GM12878 (cell line): ENCODE data around the gene HOPX. TPM values are rescaled to one million over a fixed set of nuclear protein-coding genes. Genes with fewer than 3 reads are reported as not detected.

ENCODE experiments used
- ATAC-seq: fragments of 200-7000 bp; cut with Tn5 transposase; 3 replicates; pipeline ENCODE4 v1.9.1; 2020; ENCODE audit warnings: mild to moderate bottlenecking, moderate library complexity
- BruUV-seq: library from RNA; stranded (reverse); fragments of 400-500 nt; replicated peaks from 2 replicates; lab custom pipeline; 2021; lab: Mats Ljungman, UMichigan
- CTCF ChIA-PET: fragments of 300-600 bp; sonication (Branson Sonifier 250); formaldehyde crosslinking; extraction: SDS; loops from one replicate; lab custom pipeline; 2021; ENCODE audit warnings: inconsistent platforms; lab: Yijun Ruan, JAX
- POLR2A ChIA-PET: fragments of 350-600 bp; formaldehyde crosslinking; extraction: SDS; loops from one replicate; lab custom pipeline; 2021; ENCODE audit warnings: inconsistent platforms; lab: Charles Lee
- RAD21 ChIA-PET: fragments of 300-600 bp; sonication (Branson Sonifier 250); formaldehyde crosslinking; loops from one replicate; lab custom pipeline; 2023; ENCODE audit warnings: antibody characterized with exemption; ENCODE audit not compliant: unreplicated experiment; lab: Charles Lee
- SMC1A ChIA-PET: fragments of 300-600 bp; sonication (Branson Sonifier 250); formaldehyde crosslinking; loops from one replicate; lab custom pipeline; 2023; ENCODE audit not compliant: unreplicated experiment, uncharacterized antibody; lab: Charles Lee
- DNase-seq: peaks from one replicate; pipeline ENCODE4 v3.0.0-alpha.2; 2011; ENCODE audit warnings: low read depth, low spot score
- FAIRE-seq: peaks from 3 replicates; lab custom pipeline; 2011; peaks lifted over from hg19 to GRCh38; lab: Jason Lieb, UNC
- H2AFZ ChIP-seq: 2 replicates; pipeline ENCODE4 v1.6.0; 2011; ENCODE audit warnings: low read depth, low read length, control low read depth; ENCODE audit not compliant: control insufficient read depth
- H3K27ac ChIP-seq: 2 replicates; pipeline ENCODE4 v1.5.1; 2011; ENCODE audit warnings: control low read depth; ENCODE audit not compliant: control insufficient read depth, insufficient read depth
- H3K27me3 ChIP-seq, 2 experiments: replicated peaks in 1 of 2; 2 replicates each; pipeline versions ENCODE4 v1.6.0 to v1.6.1; 2011; ENCODE audit warnings: low read length in 1 of 2; ENCODE audit not compliant: control insufficient read depth in 2 of 2, insufficient read depth in 2 of 2
- H3K36me3 ChIP-seq, 2 experiments: 2 replicates each; pipeline ENCODE4 v1.5.1; 2011; ENCODE audit warnings: low read length in 1 of 2; ENCODE audit not compliant: control insufficient read depth in 2 of 2, insufficient read depth in 2 of 2
- H3K4me1 ChIP-seq: 2 replicates; pipeline ENCODE4 v1.6.1; 2011; ENCODE audit warnings: mild to moderate bottlenecking, low read length, moderate library complexity, mixed read lengths; ENCODE audit not compliant: control insufficient read depth, insufficient read depth
- H3K4me2 ChIP-seq: 2 replicates; pipeline ENCODE4 v1.6.0; 2011; ENCODE audit warnings: control low read depth; ENCODE audit not compliant: control insufficient read depth, insufficient read depth
- H3K4me3 ChIP-seq: fragments of 200-600 bp; sonication (generic); 2 replicates; pipeline ENCODE4 v1.5.1; 2016
- H3K79me2 ChIP-seq: 2 replicates; pipeline ENCODE4 v1.6.0; 2011; ENCODE audit warnings: low read length; ENCODE audit not compliant: control insufficient read depth, insufficient read depth
- H3K9ac ChIP-seq: 2 replicates; pipeline ENCODE4 v1.8.0; 2011; ENCODE audit warnings: low read length, control low read depth, mixed read lengths; ENCODE audit not compliant: control insufficient read depth, insufficient read depth
- H3K9me3 ChIP-seq: replicated peaks from 3 replicates; pipeline ENCODE4 v1.5.1; 2011; ENCODE audit warnings: mild to moderate bottlenecking, low read length; ENCODE audit not compliant: control insufficient read depth, insufficient read depth
- H4K20me1 ChIP-seq: 2 replicates; pipeline ENCODE4 v1.6.0; 2011; ENCODE audit not compliant: control insufficient read depth, insufficient read depth
- MEF2A ChIP-seq: IDR thresholded peaks from 2 replicates; pipeline ENCODE4 v1.6.1; 2011; ENCODE audit warnings: low read depth, mild to moderate bottlenecking, low read length, moderate library complexity; ENCODE audit not compliant: insufficient read depth
- MTA2 ChIP-seq: fragments of 450-650 bp; IDR thresholded peaks from 2 replicates; pipeline ENCODE4 v1.6.1; 2016; ENCODE audit warnings: low read depth, mild to moderate bottlenecking, moderate library complexity
- MYC ChIP-seq: IDR thresholded peaks from 2 replicates; pipeline ENCODE4 v1.6.1; 2011; ENCODE audit warnings: mild to moderate bottlenecking, low read length, moderate library complexity, inconsistent platforms; ENCODE audit not compliant: insufficient read depth, insufficient replicate concordance, insufficient read length, severe bottlenecking
- RAD21 ChIP-seq: IDR thresholded peaks from 2 replicates; pipeline ENCODE4 v1.6.1; 2011; ENCODE audit warnings: mild to moderate bottlenecking, low read depth, low read length, moderate library complexity; ENCODE audit not compliant: insufficient read depth
- ZNF622 ChIP-seq: fragments of 450-650 bp; IDR thresholded peaks from 2 replicates; pipeline ENCODE4 v1.6.1; 2017; ENCODE audit warnings: mild to moderate bottlenecking, inconsistent platforms
- WGBS: methylation state at CpG from one replicate; pipeline ENCODE4 v1.1.6; 2016; ENCODE audit warnings: low lambda C conversion rate; ENCODE audit not compliant: insufficient replicate concordance, insufficient coverage; ENCODE audit errors: missing lambda C conversion rate; 5-methylcytosine and 5-hydroxymethylcytosine counted together
- in situ Hi-C: fragments of 300-500 bp; cut with MboI; formaldehyde crosslinking; loops from 9 replicates; pipeline ENCODE4 v1.14.3; 2018; ENCODE audit warnings: mixed read lengths
- intact Hi-C: fragments of 100-400 bp; cut with micrococcal nuclease; formaldehyde crosslinking; loops from one replicate; pipeline ENCODE4 v1.14.2; 2022; ENCODE audit not compliant: unreplicated experiment
- polyA plus RNA-seq, 11 experiments: library from polyadenylated mRNA; depleted of rRNA in 4 of 11; unstranded in 6 of 11; stranded (reverse) in 5 of 11; fragments of >200 nt; fragmentation: Nextera tagmentation in 4 of 11; fragmentation: Illumina TruSeq in 1 of 11; extraction: Ambion mirVana in 4 of 11; extraction: Trizol in 1 of 11; gene quantifications; 1 replicate in 1 of 11; 2 replicates in 10 of 11; pipeline versions ENCODE4 v1.2.1 to v1.2.3, GENCODE V29; 2011 to 2016; ENCODE audit warnings: inconsistent platforms in 2 of 11, missing spikeins in 2 of 11, low read depth in 1 of 11
- total RNA-seq, 4 experiments: library from RNA; depleted of rRNA in 3 of 4; stranded (reverse); fragments of >200 nt in 3 of 4; fragmentation: Illumina TruSeq in 1 of 4; extraction: Trizol in 1 of 4; gene quantifications; 2 replicates each; pipeline versions ENCODE4 v1.2.1 to v1.2.3, GENCODE V29; 2013 to 2021
- TF ChIP-seq, protein P1 (sequence below): fragments of 450-650 bp; IDR thresholded peaks from 2 replicates; pipeline ENCODE4 v1.6.1; 2018; ENCODE audit warnings: mild to moderate bottlenecking, low read depth, moderate library complexity; ENCODE audit not compliant: partially characterized antibody
- TF ChIP-seq, protein P2 (sequence below): fragments of 450-650 bp; formaldehyde crosslinking; IDR thresholded peaks from 2 replicates; pipeline ENCODE4 v1.4.0; 2022; ENCODE audit warnings: mild to moderate bottlenecking, moderate library complexity

The HOPX gene
- total and polyA plus RNA-seq, 10 of the 15 experiments (the other 5 are each of a cell fraction or from before 2014, with no cell fraction given) = 0.11 to 0.40 (median 0.23) TPM; not detected in 4

GRCh38 chr4:56708146-56708545 lies 27.1 kb upstream of the HOPX start:
- in situ Hi-C loops (no loop called here), intact Hi-C loops (no loop called here)
- CTCF ChIA-PET = no interaction called here
- no peak for ATAC-seq
- Histone ChIP-seq H3K79me2 (no peaks in the 10 kb centered on the region), H3K4me3 (no peak overlapping the region), H3K36me3 (no peaks in the 10 kb centered on the region), H3K27me3 (no peaks in the 10 kb centered on the region; a peak in 3 of 4 replicates), H3K4me1 (no peaks in the 10 kb centered on the region), H4K20me1 (no peaks in the 10 kb centered on the region), H3K9me3 (no peaks in the 10 kb centered on the region; the same call in 2 of the 3 replicates), H2AFZ (no peak overlapping the region), H3K27ac (no peak overlapping the region), H3K9ac (no peak overlapping the region), H3K4me2 (no peak overlapping the region)
- TF ChIP-seq MTA2 (no peak), MEF2A (no peak), ZNF622 (no peak), MYC (no peak)
- TF ChIP-seq, protein P1, sequence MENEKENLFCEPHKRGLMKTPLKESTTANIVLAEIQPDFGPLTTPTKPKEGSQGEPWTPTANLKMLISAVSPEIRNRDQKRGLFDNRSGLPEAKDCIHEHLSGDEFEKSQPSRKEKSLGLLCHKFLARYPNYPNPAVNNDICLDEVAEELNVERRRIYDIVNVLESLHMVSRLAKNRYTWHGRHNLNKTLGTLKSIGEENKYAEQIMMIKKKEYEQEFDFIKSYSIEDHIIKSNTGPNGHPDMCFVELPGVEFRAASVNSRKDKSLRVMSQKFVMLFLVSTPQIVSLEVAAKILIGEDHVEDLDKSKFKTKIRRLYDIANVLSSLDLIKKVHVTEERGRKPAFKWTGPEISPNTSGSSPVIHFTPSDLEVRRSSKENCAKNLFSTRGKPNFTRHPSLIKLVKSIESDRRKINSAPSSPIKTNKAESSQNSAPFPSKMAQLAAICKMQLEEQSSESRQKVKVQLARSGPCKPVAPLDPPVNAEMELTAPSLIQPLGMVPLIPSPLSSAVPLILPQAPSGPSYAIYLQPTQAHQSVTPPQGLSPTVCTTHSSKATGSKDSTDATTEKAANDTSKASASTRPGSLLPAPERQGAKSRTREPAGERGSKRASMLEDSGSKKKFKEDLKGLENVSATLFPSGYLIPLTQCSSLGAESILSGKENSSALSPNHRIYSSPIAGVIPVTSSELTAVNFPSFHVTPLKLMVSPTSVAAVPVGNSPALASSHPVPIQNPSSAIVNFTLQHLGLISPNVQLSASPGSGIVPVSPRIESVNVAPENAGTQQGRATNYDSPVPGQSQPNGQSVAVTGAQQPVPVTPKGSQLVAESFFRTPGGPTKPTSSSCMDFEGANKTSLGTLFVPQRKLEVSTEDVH = no peak
- no peak for DNase-seq
- no TSS peak for BruUV-seq
- POLR2A ChIA-PET = no interaction called here
- SMC1A ChIA-PET = no interaction called here
- no peak for FAIRE-seq
- RAD21 ChIA-PET = no interaction called here
- 74% methylated on average over 1 of the region's 1 CpG for WGBS

DNA sequence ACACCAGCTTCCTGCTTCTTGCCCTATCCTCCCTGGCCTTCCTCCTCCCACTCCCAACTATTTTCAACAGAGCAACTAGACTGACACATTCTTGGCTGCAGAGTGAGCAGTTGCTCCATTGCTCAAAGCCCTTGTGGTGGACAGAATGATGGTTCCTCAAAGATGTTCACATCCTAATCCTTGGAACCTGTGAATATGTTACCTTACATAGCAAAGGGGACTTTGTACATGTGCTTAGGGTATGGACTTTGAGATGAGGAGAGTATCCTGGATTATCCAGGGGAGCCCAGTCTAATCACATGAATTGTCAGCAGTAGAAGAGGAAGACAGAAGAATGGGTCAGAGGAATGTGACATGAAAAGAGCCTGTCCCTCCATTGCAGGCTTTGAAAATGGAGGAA lies 24.9 kb upstream of the HOPX start:
- H3K27ac ChIP-seq = no peak overlapping the region
- no peaks in the 10 kb centered on the region for H3K79me2 ChIP-seq
- BruUV-seq = no TSS peak
- FAIRE-seq (no peak), ATAC-seq (no peak), DNase-seq (no peak)
- in situ Hi-C loops = no loop called here
- no peak overlapping the region for H3K4me2 ChIP-seq
- no peak overlapping the region for H3K9ac ChIP-seq
- POLR2A ChIA-PET = no interaction called here
- intact Hi-C loops = no loop called here
- CTCF ChIA-PET = no interaction called here
- H3K36me3 ChIP-seq = no peaks in the 10 kb centered on the region
- H4K20me1 ChIP-seq = no peaks in the 10 kb centered on the region
- RAD21 ChIA-PET = no interaction called here
- H3K27me3 ChIP-seq = no peaks in the 10 kb centered on the region; a peak in 3 of 4 replicates
- H3K4me3 ChIP-seq = no peak overlapping the region
- H3K4me1 ChIP-seq = no peaks in the 10 kb centered on the region
- SMC1A ChIA-PET = no interaction called here
- H3K9me3 ChIP-seq = no peaks in the 10 kb centered on the region
- peak; percentile 14; the same call in 1 of the 2 replicates for TF ChIP-seq RAD21
- TF ChIP-seq, protein P2, sequence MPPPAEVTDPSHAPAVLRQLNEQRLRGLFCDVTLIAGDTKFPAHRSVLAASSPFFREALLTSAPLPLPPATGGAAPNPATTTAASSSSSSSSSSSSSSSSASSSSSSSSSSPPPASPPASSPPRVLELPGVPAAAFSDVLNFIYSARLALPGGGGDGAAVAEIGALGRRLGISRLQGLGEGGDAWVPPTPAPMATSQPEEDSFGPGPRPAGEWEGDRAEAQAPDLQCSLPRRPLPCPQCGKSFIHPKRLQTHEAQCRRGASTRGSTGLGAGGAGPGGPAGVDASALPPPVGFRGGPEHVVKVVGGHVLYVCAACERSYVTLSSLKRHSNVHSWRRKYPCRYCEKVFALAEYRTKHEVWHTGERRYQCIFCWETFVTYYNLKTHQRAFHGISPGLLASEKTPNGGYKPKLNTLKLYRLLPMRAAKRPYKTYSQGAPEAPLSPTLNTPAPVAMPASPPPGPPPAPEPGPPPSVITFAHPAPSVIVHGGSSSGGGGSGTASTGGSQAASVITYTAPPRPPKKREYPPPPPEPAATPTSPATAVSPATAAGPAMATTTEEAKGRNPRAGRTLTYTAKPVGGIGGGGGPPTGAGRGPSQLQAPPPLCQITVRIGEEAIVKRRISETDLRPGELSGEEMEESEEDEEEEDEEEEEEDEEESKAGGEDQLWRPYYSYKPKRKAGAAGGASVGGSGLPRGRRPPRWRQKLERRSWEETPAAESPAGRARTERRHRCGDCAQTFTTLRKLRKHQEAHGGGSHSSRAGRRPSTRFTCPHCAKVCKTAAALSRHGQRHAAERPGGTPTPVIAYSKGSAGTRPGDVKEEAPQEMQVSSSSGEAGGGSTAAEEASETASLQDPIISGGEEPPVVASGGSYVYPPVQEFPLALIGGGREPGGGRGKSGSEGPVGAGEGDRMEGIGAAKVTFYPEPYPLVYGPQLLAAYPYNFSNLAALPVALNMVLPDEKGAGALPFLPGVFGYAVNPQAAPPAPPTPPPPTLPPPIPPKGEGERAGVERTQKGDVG (CRISPR knock-in tag) = no peak
- no peak overlapping the region for H2AFZ ChIP-seq
